ENCODE results near the gene ZNF12. TPM values are rescaled to one million over a fixed set of nuclear protein-coding genes. Genes with fewer than 3 reads are reported as not detected.
A peak's percentile ranks its signal among the peaks of the same experiment; 100 is the strongest.
"Not testable (repeated sequence)": the region's sequence is repeated elsewhere in the genome, so short reads cannot be mapped to it uniquely, and the experiment has no call there.

ZNF12 gene
- total RNA-seq, result 41.3 and 48.8 TPM in 2 replicates
- 34.4 TPM for total RNA-seq (2013)
- 6.3 and 8.2 TPM in 2 replicates for polyA plus RNA-seq
- polyA minus RNA-seq, result 9.5 and 14.1 TPM in 2 replicates

- ChIA-PET POLR2A (no interaction called here), CTCF (interaction anchor here (1.2 kb wide), 1 partner anchor 23 kb away, joined by 3 read pairs; no protein-coding TSS in a partner anchor)
- peaks cover 36% of the 10 kb centered on the region for H3K4me1 Mint-ChIP-seq
- H3K36me3 ChIP-seq (replicated peaks in 1 of 2; ENCODE audit: control extremely low read depth in 1 of 2, control insufficient read depth in 1 of 2, extremely low read depth in 1 of 2, insufficient read depth in 2 of 2, low read length in 1 of 2), result peaks cover 2 to 19% of the 10 kb centered on the region in 2 experiments
- DNase-seq (peak; percentile 96), ATAC-seq (ENCODE audit: low read depth) (peak; percentile 91)
- H3K4me3 ChIP-seq (ENCODE audit: control extremely low read depth in 1 of 5, extremely low read depth in 1 of 5, insufficient read depth in 1 of 5, low read depth in 2 of 5, low read length in 4 of 5), result peak within 1 kb of the TSS; percentile 67 to 90 (median 84)
- H3K4me1 ChIP-seq (ENCODE audit: control insufficient read depth in 2 of 2, insufficient read depth in 2 of 2, low read length in 2 of 2), result peaks cover 26 to 28% of the 10 kb centered on the region in 2 donors
- peak within 1 kb of the TSS; percentile 80 for H3K9ac ChIP-seq (ENCODE audit: low read length)
- intact Hi-C loops (cut with micrococcal nuclease), result loop anchor here (1.0 to 5.0 kb wide), 4 partner anchors 22 to 130 kb away; partner anchors contain the start of genes INTS15, ZDHHC4 and ZNF316
- peaks cover 58% of the 10 kb centered on the region for H3K79me2 ChIP-seq (ENCODE audit: control insufficient read depth, insufficient read depth, low read length)
- peak within 1 kb of the TSS; percentile 71 to 84 for H3K27ac ChIP-seq (ENCODE audit: low read length in 2 of 2)
- no peaks in the 10 kb centered on the region for H3K9me3 ChIP-seq (ENCODE audit: control extremely low read depth in 1 of 3, control insufficient read depth in 2 of 3, insufficient read depth in 1 of 3, low read length in 2 of 3)
- H3K4me2 ChIP-seq (replicated peaks; ENCODE audit: low read depth, low read length, poor library complexity, severe bottlenecking), result peak within 1 kb of the TSS; percentile 79
- no peaks in the 10 kb centered on the region for H3K9me3 Mint-ChIP-seq (ENCODE audit: insufficient read depth)
- under 1% methylated on average over 58 of the region's 65 CpGs for WGBS (ENCODE audit: insufficient coverage)
- H3K4me3 Mint-ChIP-seq, result peak within 1 kb of the TSS; percentile 91
- H3K27ac Mint-ChIP-seq, result peak within 1 kb of the TSS; percentile 91
- H3K27me3 ChIP-seq (replicated peaks in 1 of 4; ENCODE audit: control extremely low read depth in 1 of 4, control insufficient read depth in 3 of 4, insufficient read depth in 4 of 4, low read length in 3 of 4), result peaks cover 0 to 3% (median 0%) of the 10 kb centered on the region in 4 experiments
- peaks cover 36% of the 10 kb centered on the region for H4K20me1 ChIP-seq (ENCODE audit: control insufficient read depth, insufficient read depth, low read length, poor library complexity, severe bottlenecking)
- H2AFZ ChIP-seq (ENCODE audit: insufficient read depth, low read depth, low read length, poor library complexity, severe bottlenecking), result peak within 1 kb of the TSS; percentile 89
- peaks cover 4% of the 10 kb centered on the region for H3K27me3 Mint-ChIP-seq
- no peak for TF ChIP-seq EZH2 (IDR thresholded peaks at IDR 0.05; ENCODE audit: borderline replicate concordance, insufficient read depth, low read depth, low read length, poor library complexity, severe bottlenecking)
- no peak for TF ChIP-seq CTCF (IDR thresholded peaks at IDR 0.05)
These were observed at the start of gene ZNF12 for GRCh38 chr7:6706666-6707407. TSS of gene ZNF12 (minus strand) at chr7:6706947. CDS start at chr7:6705173, 1,774 bp downstream.

GRCh38 chr7:6753964-6754363, 47.2 kb upstream of the ZNF12 start, which contains the start of gene RSPH10B2:
TSS of gene RSPH10B2 (plus strand) at chr7:6754103. CDS start at chr7:6757678, 3,575 bp downstream.
- H3K4me3 Mint-ChIP-seq; POLR2A ChIA-PET; H3K4me1 ChIP-seq (ENCODE audit: control insufficient read depth in 2 of 2, insufficient read depth in 2 of 2, low read length in 2 of 2); H3K36me3 ChIP-seq (replicated peaks in 1 of 2; ENCODE audit: control extremely low read depth in 1 of 2, control insufficient read depth in 1 of 2, extremely low read depth in 1 of 2, insufficient read depth in 2 of 2, low read length in 1 of 2); H3K27ac ChIP-seq (ENCODE audit: low read length in 2 of 2); H3K27me3 Mint-ChIP-seq; H4K20me1 ChIP-seq (ENCODE audit: control insufficient read depth, insufficient read depth, low read length, poor library complexity, severe bottlenecking); H3K9me3 ChIP-seq (ENCODE audit: control extremely low read depth in 1 of 3, control insufficient read depth in 2 of 3, insufficient read depth in 1 of 3, low read length in 2 of 3); H3K27me3 ChIP-seq (replicated peaks in 1 of 4; ENCODE audit: control extremely low read depth in 1 of 4, control insufficient read depth in 3 of 4, insufficient read depth in 4 of 4, low read length in 3 of 4); DNase-seq; H2AFZ ChIP-seq (ENCODE audit: insufficient read depth, low read depth, low read length, poor library complexity, severe bottlenecking); H3K9me3 Mint-ChIP-seq (ENCODE audit: insufficient read depth); CTCF ChIA-PET; intact Hi-C loops (cut with micrococcal nuclease); H3K79me2 ChIP-seq (ENCODE audit: control insufficient read depth, insufficient read depth, low read length); H3K9ac ChIP-seq (ENCODE audit: low read length); ATAC-seq (ENCODE audit: low read depth); H3K4me1 Mint-ChIP-seq; H3K4me3 ChIP-seq (ENCODE audit: control extremely low read depth in 1 of 5, extremely low read depth in 1 of 5, insufficient read depth in 1 of 5, low read depth in 2 of 5, low read length in 4 of 5); H3K27ac Mint-ChIP-seq; H3K4me2 ChIP-seq (replicated peaks; ENCODE audit: low read depth, low read length, poor library complexity, severe bottlenecking): not testable (repeated sequence)
- WGBS (ENCODE audit: insufficient coverage), result 49% methylated on average over 9 of the region's 38 CpGs

DNA sequence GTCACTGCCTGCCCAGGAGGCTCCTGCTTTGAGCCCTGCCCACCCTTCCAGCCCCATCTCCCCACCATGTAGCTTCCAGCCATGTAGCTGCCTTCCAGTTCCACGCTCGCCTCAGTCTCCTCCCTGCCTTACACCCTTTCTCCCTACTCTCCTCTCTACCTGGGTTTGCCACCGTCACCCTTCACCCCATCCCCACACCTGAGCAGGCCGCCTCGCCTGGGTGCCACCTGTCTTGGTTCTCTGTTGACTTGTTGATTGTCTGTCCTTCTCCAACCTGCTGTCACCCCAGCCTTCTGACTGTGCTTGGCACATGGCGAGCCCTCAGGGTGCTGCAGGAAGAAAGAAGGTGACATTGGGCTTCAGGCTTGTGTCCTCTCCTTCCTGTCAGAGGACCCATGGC, 43.4 kb upstream of the ZNF12 start:
- H3K4me1 Mint-ChIP-seq; H3K4me1 ChIP-seq (ENCODE audit: control insufficient read depth in 2 of 2, insufficient read depth in 2 of 2, low read length in 2 of 2); H3K4me3 Mint-ChIP-seq; ATAC-seq (ENCODE audit: low read depth); H3K9me3 ChIP-seq (ENCODE audit: control extremely low read depth in 1 of 3, control insufficient read depth in 2 of 3, insufficient read depth in 1 of 3, low read length in 2 of 3); H3K4me3 ChIP-seq (ENCODE audit: control extremely low read depth in 1 of 5, extremely low read depth in 1 of 5, insufficient read depth in 1 of 5, low read depth in 2 of 5, low read length in 4 of 5); H3K9me3 Mint-ChIP-seq (ENCODE audit: insufficient read depth); H3K27me3 ChIP-seq (replicated peaks in 1 of 4; ENCODE audit: control extremely low read depth in 1 of 4, control insufficient read depth in 3 of 4, insufficient read depth in 4 of 4, low read length in 3 of 4); H3K27ac ChIP-seq (ENCODE audit: low read length in 2 of 2); H2AFZ ChIP-seq (ENCODE audit: insufficient read depth, low read depth, low read length, poor library complexity, severe bottlenecking); H3K79me2 ChIP-seq (ENCODE audit: control insufficient read depth, insufficient read depth, low read length); intact Hi-C loops (cut with micrococcal nuclease); POLR2A ChIA-PET; H4K20me1 ChIP-seq (ENCODE audit: control insufficient read depth, insufficient read depth, low read length, poor library complexity, severe bottlenecking); H3K4me2 ChIP-seq (replicated peaks; ENCODE audit: low read depth, low read length, poor library complexity, severe bottlenecking); H3K27ac Mint-ChIP-seq; CTCF ChIA-PET; H3K9ac ChIP-seq (ENCODE audit: low read length); DNase-seq; H3K27me3 Mint-ChIP-seq; H3K36me3 ChIP-seq (replicated peaks in 1 of 2; ENCODE audit: control extremely low read depth in 1 of 2, control insufficient read depth in 1 of 2, extremely low read depth in 1 of 2, insufficient read depth in 2 of 2, low read length in 1 of 2): not testable (repeated sequence)
- 100% methylated on average over 3 of the region's 6 CpGs for WGBS (ENCODE audit: insufficient coverage)

Measured in B cell (primary cell).